HL-60/S4 treated with retinoic acid at 250 ng/mL for 4 days and 3 days (cell line): ENCODE data around the gene VHLL.

Experiments
- in situ Hi-C: fragments of 300-500 bp; cut with MboI; formaldehyde crosslinking; loops from 2 replicates; pipeline ENCODE4 v1.7.0; 2022; ENCODE audit warnings: low sequenced_read_pairs

VHLL gene

DNA sequence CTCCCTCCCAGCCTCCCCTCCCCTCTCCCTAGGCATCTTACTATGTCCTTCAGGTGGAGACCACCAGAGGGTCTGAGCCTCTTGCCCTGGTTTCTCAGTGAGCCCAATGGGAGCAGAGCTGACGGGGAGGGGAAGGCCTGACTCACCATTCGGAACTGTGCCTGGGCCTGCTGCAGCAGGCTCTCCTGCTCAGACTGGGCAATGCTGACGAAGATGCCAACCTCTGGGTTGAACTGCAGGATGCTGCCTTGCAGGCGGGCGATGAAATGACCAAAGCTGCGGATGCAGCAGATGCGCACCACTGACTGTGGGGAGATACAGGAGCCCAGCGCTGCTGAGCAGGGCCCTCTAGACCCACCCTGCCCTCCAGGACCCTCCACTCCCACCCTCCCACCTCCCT lies 40.2 kb downstream of the VHLL start:
- in situ Hi-C loops = no loop called here

DNA sequence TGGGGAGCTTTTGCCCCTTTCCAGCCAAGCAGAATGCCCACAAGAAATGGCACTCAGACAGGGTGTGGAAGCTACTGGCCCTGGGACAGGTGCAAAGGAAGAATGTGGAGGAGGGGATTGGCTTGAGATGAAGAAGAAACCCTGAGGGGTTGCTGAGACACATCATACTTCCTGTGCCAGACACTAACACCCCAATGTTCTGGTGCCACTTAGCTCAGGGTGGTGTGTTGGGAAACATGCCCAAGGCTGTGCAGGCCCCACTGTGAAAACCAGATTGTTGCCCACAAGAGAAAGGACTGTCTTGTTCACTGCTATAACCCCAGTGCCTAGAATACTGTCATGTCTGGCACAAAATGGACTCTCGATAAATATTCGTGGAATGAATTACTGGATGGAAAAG lies 41.4 kb downstream of the VHLL start:
- in situ Hi-C loops = no loop called here

DNA sequence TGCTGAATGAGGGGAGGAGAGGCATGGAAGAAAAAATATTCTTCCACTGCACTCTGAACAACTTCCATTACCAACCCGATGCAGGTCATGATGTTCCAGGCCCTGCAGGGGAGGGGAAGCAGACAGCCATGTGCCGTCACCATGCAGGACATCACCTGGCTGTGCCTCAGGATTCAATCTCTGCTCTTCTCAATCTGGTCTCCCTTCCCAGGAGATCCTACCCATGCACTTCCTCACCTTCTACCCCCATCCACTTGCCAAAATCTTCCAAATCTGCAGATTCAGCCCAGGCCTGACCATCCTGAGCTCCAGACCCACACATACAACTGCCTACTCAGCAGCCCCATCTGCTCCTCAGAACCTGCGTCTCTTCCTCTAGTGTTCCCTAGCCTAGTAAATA lies 45.5 kb downstream of the VHLL start:
- in situ Hi-C loops = no loop called here

DNA sequence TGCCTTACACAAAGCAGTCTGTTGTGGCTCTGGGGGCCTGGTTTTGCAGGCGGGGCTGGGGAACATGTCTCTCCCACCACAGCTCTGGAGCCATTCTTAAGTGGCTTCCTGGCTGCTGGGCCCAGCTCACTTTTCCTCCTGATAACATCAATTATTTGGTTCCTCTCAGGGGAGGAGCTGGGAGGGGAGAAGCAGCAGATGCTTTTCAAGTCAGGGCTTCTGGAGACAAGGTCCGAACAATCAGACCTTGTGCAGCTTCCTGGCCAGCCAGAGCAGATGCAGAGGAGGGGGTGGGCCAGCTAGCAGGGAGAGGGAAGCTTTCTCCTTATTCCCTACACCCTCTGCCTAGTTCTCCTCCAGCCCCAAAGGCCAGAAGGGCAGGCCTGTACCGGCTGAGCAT lies 47.6 kb downstream of the VHLL start:
- in situ Hi-C loops = no loop called here

DNA sequence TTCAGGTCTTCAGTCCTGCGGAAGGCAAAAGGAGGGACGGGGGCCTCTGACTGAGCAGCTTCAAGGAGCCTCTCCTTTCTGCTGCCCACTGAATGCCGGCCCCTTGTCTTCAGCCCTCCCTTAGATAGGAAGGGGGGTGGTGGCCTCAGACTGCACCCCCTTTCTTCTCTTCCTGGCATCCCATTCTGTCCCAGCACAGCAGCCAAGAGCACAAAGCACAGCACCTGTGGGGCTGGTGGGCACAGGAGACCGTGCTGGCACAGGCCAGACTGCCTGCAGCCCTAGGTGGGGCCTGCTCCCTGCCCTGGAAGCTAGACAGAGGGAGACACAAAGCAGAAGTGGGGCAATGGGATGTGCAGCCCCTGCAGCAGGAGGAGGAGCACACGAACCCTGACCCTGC lies 49.5 kb downstream of the VHLL start:
- in situ Hi-C loops = no loop called here
